ENCODE measurements around the gene COX5B.
A peak's percentile ranks its signal among the peaks of the same experiment; 100 is the strongest.

Gene COX5B

DNA sequence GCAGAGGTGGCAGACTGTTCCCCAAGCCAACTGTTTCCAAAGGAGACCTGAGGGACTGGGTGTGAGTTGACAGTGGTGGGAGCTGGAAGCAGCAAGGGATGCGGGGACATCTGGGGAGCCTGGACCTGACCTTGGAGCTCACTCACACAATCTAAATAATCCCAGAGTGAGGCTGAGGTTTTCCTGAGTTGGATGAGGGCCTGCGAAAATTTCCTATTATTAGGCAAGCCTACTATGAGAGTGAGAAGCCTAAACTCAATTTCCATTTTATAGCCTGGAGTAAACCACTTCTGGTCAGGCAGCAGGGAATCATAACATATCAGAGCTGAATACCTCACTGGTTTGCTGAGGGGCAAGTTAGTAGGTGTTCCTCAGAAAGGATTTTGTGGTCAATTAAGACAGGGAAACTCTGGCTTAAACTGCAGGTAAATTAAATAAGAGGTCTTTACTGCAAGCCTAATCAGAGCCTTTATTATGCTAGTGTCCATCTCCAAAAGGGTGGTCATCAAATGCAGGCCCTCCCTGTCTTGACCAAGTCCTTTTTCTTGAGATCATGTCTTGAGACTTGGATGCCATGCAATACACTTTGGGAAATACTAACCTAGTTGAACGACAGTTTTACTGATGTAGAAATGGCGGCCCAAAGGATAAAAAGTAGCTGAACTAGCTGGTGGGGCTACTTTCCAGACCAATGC is 1.7 kb upstream of the COX5B start:
- TF ChIP-seq ZNF239 (tag by site-specific recombination; IDR thresholded peaks at IDR 0.05): 0 out of 2 replicates have a peak, but pooled peaks have one; percentile 28
- no peak for TF ChIP-seq ZNF184 (tag by site-specific recombination; IDR thresholded peaks at IDR 0.05)
- no peak for TF ChIP-seq SP7 (tag by site-specific recombination; IDR thresholded peaks at IDR 0.05)
- TF ChIP-seq, protein P1, sequence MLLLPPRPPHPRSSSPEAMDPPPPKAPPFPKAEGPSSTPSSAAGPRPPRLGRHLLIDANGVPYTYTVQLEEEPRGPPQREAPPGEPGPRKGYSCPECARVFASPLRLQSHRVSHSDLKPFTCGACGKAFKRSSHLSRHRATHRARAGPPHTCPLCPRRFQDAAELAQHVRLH (tag by site-specific recombination; IDR thresholded peaks at IDR 0.05): no peak
- no peak for TF ChIP-seq ZNF16 (tag by site-specific recombination; IDR thresholded peaks at IDR 0.05; ENCODE audit: low read depth)
- Histone ChIP-seq H3K27ac (ENCODE audit: extremely low read depth, low read depth, low read length) (no peak overlapping the region), H3K4me1 (ENCODE audit: control insufficient read depth, insufficient read depth, low read length) (no peaks in the 10 kb centered on the region), H3K36me3 (ENCODE audit: control insufficient read depth in 2 of 2, insufficient read depth in 1 of 2, low read length in 2 of 2) (peaks cover 22 to 24% of the 10 kb centered on the region in 2 experiments), H3K9me3 (ENCODE audit: control insufficient read depth, insufficient read depth, low read depth, low read length) (no peaks in the 10 kb centered on the region), H3K4me3 (ENCODE audit: low read depth, low read length) (no peak overlapping the region)
- ChIA-PET CTCF (interaction anchor here (0.9 kb wide), 1 partner anchor 53 kb away, joined by 4 read pairs; no protein-coding TSS in a partner anchor), POLR2A (interaction anchor here (1.0 to 8.7 kb wide), 2 partner anchors 19 kb away, joined by 4 to 183 read pairs; partner anchors contain the start of gene ACTR1B)

DNA sequence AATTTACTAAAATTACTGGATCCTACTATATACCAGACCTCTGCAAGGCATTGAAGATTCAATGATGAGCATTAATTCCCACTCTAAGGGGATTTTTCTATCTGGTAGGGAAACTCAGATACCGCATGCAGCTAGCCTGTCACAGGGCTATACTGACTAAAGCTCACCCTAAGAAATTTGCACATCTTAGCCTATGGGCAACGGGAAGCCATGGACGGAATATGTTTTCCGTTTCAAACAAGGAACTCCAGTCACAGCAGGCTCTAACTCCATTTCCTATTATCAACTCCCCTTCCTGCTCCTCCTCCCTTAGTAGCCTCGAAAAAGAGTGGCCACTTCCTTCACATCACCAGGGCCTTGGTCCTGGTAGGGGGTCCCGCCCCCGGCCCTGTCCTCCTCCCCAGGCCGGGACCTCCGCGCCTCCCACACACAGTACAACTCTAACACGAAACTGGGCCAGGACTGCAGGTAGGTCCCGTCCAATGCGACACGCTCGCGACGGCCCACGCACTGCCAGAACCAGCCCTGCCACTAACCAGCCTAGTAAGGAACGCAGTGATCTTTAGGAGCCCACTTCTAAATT is 659 bp upstream of the COX5B start:
- POLR2A ChIA-PET: interaction anchor here (0.6 to 8.7 kb wide), 10 partner anchors 11 to 799 kb away, joined by 3 to 183 read pairs (median 4); partner anchors contain the start of genes ACTR1B and ANKRD36B
- Histone ChIP-seq H3K27ac (ENCODE audit: extremely low read depth, low read depth, low read length) (peak overlapping the region; percentile 32; the same call in 1 of the 2 replicates), H3K36me3 (ENCODE audit: control insufficient read depth in 2 of 2, insufficient read depth in 1 of 2, low read length in 2 of 2) (peaks cover 22 to 31% of the 10 kb centered on the region in 2 experiments)

DNA sequence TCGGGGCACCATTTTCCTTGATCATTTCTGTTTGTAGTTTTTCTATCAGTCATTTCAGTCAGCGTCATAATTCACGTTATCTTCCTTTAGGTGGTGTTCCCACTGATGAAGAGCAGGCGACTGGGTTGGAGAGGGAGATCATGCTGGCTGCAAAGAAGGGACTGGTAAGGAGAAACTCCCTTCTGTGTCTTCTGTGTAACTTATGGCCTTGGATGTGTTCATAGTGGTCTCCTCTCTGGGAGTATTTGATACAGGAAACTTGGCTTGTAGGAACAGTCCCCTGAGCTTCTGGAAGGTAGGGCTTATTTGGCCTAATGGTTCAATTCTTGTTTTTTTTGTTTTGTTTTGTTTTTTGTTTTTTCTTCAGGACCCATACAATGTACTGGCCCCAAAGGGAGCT is 1.1 kb downstream of the COX5B start:
- no peak overlapping the region for H3K27ac ChIP-seq (ENCODE audit: extremely low read depth, low read depth, low read length)
- ChIA-PET POLR2A (interaction anchor here (8.7 kb wide), 1 partner anchor 16 kb away, joined by 183 read pairs; the partner anchor contains the start of gene ACTR1B), CTCF (interaction anchor here (1.1 to 1.8 kb wide), 2 partner anchors 16 to 51 kb away, joined by 5 to 14 read pairs; no protein-coding TSS in a partner anchor)
- no peaks in the 10 kb centered on the region for H3K9me3 ChIP-seq (ENCODE audit: control insufficient read depth, insufficient read depth, low read depth, low read length)
- no peaks in the 10 kb centered on the region for H3K4me1 ChIP-seq (ENCODE audit: control insufficient read depth, insufficient read depth, low read length)
- H3K4me3 ChIP-seq (ENCODE audit: low read depth, low read length): peak overlapping the region; percentile 94
- H3K36me3 ChIP-seq (ENCODE audit: control insufficient read depth in 2 of 2, insufficient read depth in 1 of 2, low read length in 2 of 2): peaks cover 22 to 31% of the 10 kb centered on the region in 2 experiments
- TF ChIP-seq, protein P2, sequence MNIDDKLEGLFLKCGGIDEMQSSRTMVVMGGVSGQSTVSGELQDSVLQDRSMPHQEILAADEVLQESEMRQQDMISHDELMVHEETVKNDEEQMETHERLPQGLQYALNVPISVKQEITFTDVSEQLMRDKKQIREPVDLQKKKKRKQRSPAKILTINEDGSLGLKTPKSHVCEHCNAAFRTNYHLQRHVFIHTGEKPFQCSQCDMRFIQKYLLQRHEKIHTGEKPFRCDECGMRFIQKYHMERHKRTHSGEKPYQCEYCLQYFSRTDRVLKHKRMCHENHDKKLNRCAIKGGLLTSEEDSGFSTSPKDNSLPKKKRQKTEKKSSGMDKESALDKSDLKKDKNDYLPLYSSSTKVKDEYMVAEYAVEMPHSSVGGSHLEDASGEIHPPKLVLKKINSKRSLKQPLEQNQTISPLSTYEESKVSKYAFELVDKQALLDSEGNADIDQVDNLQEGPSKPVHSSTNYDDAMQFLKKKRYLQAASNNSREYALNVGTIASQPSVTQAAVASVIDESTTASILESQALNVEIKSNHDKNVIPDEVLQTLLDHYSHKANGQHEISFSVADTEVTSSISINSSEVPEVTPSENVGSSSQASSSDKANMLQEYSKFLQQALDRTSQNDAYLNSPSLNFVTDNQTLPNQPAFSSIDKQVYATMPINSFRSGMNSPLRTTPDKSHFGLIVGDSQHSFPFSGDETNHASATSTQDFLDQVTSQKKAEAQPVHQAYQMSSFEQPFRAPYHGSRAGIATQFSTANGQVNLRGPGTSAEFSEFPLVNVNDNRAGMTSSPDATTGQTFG (tag by site-specific recombination; IDR thresholded peaks at IDR 0.05; ENCODE audit: borderline replicate concordance): no peak
- TF ChIP-seq, protein P3, sequence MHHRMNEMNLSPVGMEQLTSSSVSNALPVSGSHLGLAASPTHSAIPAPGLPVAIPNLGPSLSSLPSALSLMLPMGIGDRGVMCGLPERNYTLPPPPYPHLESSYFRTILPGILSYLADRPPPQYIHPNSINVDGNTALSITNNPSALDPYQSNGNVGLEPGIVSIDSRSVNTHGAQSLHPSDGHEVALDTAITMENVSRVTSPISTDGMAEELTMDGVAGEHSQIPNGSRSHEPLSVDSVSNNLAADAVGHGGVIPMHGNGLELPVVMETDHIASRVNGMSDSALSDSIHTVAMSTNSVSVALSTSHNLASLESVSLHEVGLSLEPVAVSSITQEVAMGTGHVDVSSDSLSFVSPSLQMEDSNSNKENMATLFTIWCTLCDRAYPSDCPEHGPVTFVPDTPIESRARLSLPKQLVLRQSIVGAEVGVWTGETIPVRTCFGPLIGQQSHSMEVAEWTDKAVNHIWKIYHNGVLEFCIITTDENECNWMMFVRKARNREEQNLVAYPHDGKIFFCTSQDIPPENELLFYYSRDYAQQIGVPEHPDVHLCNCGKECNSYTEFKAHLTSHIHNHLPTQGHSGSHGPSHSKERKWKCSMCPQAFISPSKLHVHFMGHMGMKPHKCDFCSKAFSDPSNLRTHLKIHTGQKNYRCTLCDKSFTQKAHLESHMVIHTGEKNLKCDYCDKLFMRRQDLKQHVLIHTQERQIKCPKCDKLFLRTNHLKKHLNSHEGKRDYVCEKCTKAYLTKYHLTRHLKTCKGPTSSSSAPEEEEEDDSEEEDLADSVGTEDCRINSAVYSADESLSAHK (tag by site-specific recombination; IDR thresholded peaks at IDR 0.05): no peak
- TF ChIP-seq ZNF610 (tag by site-specific recombination; IDR thresholded peaks at IDR 0.05; ENCODE audit: borderline replicate concordance): no peak
- no peak for TF ChIP-seq ZNF112 (tag by site-specific recombination; IDR thresholded peaks at IDR 0.05)
- no peak for TF ChIP-seq ZFHX2 (tag by site-specific recombination; conservative IDR thresholded peaks at IDR 0.05)
- no peak for TF ChIP-seq ZNF654 (tag by site-specific recombination; IDR thresholded peaks at IDR 0.05; ENCODE audit: low read depth)
- no peak for TF ChIP-seq KLF10 (tag by site-specific recombination; IDR thresholded peaks at IDR 0.05)
- no peak for TF ChIP-seq ZNF747 (tag by site-specific recombination; IDR thresholded peaks at IDR 0.05)
- TF ChIP-seq ZNF791 (tag by site-specific recombination; IDR thresholded peaks at IDR 0.05): no peak

More for the DNA sequence above, 659 bp upstream of the COX5B start:
- no peaks in the 10 kb centered on the region for H3K9me3 ChIP-seq (ENCODE audit: control insufficient read depth, insufficient read depth, low read depth, low read length)
- no peaks in the 10 kb centered on the region for H3K4me1 ChIP-seq (ENCODE audit: control insufficient read depth, insufficient read depth, low read length)
- TF ChIP-seq ZNF302 (tag by site-specific recombination; IDR thresholded peaks at IDR 0.05; ENCODE audit: low read depth): no peak
- TF ChIP-seq ZNF664 (tag by site-specific recombination; IDR thresholded peaks at IDR 0.05): no peak
- no peak for TF ChIP-seq YY1 (tag by site-specific recombination; IDR thresholded peaks at IDR 0.05)
- TF ChIP-seq ZFP41 (tag by site-specific recombination; IDR thresholded peaks at IDR 0.05; ENCODE audit: borderline replicate concordance): no peak
- TF ChIP-seq ZNF785 (tag by site-specific recombination; IDR thresholded peaks at IDR 0.05): no peak
- TF ChIP-seq EGR2 (tag by site-specific recombination; IDR thresholded peaks at IDR 0.05; ENCODE audit: low read depth): peak; percentile 79
- TF ChIP-seq ZNF335 (tag by site-specific recombination; conservative IDR thresholded peaks at IDR 0.05): peak; percentile 82
- peak; percentile 44; the same call in 1 of the 2 replicates for TF ChIP-seq ZNF501 (tag by site-specific recombination; IDR thresholded peaks at IDR 0.05)
- no peak for TF ChIP-seq ZNF324 (tag by site-specific recombination; IDR thresholded peaks at IDR 0.05)
- TF ChIP-seq MZF1 (tag by site-specific recombination; IDR thresholded peaks at IDR 0.05; ENCODE audit: borderline replicate concordance): 0 out of 2 replicates have a peak, but pooled peaks have one; percentile 18
- TF ChIP-seq ZNF292 (tag by site-specific recombination; IDR thresholded peaks at IDR 0.05; ENCODE audit: borderline replicate concordance, low read depth): no peak
- no peak for TF ChIP-seq KLF1 (tag by site-specific recombination; IDR thresholded peaks at IDR 0.05)
- TF ChIP-seq ZNF600 (tag by site-specific recombination; IDR thresholded peaks at IDR 0.05): peak; percentile 68
- no peak for TF ChIP-seq ZNF2 (tag by site-specific recombination; IDR thresholded peaks at IDR 0.05)
- peak; percentile 91 for TF ChIP-seq ZFHX2 (tag by site-specific recombination; conservative IDR thresholded peaks at IDR 0.05)
- TF ChIP-seq ZBTB17 (tag by site-specific recombination; IDR thresholded peaks at IDR 0.05): peak; percentile 57
- TF ChIP-seq GFI1B (tag by site-specific recombination; IDR thresholded peaks at IDR 0.05): no peak
- no peak for TF ChIP-seq ZFP3 (tag by site-specific recombination; IDR thresholded peaks at IDR 0.05; ENCODE audit: low read depth)
- TF ChIP-seq GLIS2 (tag by site-specific recombination; IDR thresholded peaks at IDR 0.05): peak; percentile 72
- 0 out of 2 replicates have a peak, but pooled peaks have one; percentile 7 for TF ChIP-seq GLIS1 (tag by site-specific recombination; IDR thresholded peaks at IDR 0.05)
- TF ChIP-seq, protein P4, sequence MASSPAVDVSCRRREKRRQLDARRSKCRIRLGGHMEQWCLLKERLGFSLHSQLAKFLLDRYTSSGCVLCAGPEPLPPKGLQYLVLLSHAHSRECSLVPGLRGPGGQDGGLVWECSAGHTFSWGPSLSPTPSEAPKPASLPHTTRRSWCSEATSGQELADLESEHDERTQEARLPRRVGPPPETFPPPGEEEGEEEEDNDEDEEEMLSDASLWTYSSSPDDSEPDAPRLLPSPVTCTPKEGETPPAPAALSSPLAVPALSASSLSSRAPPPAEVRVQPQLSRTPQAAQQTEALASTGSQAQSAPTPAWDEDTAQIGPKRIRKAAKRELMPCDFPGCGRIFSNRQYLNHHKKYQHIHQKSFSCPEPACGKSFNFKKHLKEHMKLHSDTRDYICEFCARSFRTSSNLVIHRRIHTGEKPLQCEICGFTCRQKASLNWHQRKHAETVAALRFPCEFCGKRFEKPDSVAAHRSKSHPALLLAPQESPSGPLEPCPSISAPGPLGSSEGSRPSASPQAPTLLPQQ (tag by site-specific recombination; IDR thresholded peaks at IDR 0.05): peak; percentile 36; the same call in 1 of the 2 replicates
- TF ChIP-seq SCRT1 (tag by site-specific recombination; IDR thresholded peaks at IDR 0.05; ENCODE audit: borderline replicate concordance): no peak
- peak overlapping the region; percentile 94 for H3K4me3 ChIP-seq (ENCODE audit: low read depth, low read length)
- CTCF ChIA-PET: interaction anchor here (0.6 to 1.8 kb wide), 2 partner anchors 53 to 462 kb away, joined by 3 to 14 read pairs; no protein-coding TSS in a partner anchor
